ENCODE results near the gene PTPRU. TPM values are rescaled to one million over a fixed set of nuclear protein-coding genes. Genes with fewer than 3 reads are reported as not detected.

The PTPRU gene
- total and polyA plus RNA-seq, 9 donors: 8.0 to 14.6 (median 12.0) TPM

DNA sequence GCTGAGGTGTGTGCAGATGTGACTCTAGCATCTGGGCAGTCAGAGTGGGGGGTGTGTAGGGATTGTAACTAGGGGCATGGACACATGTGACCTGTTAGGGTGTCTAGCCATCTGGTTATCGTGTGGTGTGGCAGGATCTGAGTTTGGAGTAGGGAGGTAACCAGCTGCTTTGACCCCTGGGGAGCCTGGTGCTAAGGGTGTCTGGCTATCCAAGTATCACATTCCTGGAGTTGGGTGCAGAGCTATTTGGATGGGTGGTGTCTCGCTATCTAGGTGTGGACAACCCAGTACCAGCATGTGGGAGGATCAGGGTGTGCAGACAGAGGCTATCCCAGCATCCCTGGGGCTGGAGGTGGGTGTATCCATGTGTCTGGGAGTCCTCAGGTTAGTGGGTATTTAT lies 4.7 kb downstream of the PTPRU start:
- Histone ChIP-seq H3K36me3 (ENCODE audit: control insufficient read depth, insufficient read depth, low read length) (no peaks in the 10 kb centered on the region), H3K9me3 (replicated peaks; ENCODE audit: control insufficient read depth, low read depth, low read length) (no peaks in the 10 kb centered on the region), H3K4me1 (ENCODE audit: control insufficient read depth, insufficient read depth, low read length) (peaks cover 28% of the 10 kb centered on the region), H3K27me3 (ENCODE audit: control insufficient read depth, insufficient read depth, low read length) (peaks cover 36% of the 10 kb centered on the region), H3K27ac (ENCODE audit: low read length) (no peak overlapping the region), H3K4me3 (ENCODE audit: low read length) (no peak overlapping the region)
- DNase-seq: no peak
- WGBS (ENCODE audit: insufficient coverage): 75% methylated on average over 2 of the region's 2 CpGs

DNA sequence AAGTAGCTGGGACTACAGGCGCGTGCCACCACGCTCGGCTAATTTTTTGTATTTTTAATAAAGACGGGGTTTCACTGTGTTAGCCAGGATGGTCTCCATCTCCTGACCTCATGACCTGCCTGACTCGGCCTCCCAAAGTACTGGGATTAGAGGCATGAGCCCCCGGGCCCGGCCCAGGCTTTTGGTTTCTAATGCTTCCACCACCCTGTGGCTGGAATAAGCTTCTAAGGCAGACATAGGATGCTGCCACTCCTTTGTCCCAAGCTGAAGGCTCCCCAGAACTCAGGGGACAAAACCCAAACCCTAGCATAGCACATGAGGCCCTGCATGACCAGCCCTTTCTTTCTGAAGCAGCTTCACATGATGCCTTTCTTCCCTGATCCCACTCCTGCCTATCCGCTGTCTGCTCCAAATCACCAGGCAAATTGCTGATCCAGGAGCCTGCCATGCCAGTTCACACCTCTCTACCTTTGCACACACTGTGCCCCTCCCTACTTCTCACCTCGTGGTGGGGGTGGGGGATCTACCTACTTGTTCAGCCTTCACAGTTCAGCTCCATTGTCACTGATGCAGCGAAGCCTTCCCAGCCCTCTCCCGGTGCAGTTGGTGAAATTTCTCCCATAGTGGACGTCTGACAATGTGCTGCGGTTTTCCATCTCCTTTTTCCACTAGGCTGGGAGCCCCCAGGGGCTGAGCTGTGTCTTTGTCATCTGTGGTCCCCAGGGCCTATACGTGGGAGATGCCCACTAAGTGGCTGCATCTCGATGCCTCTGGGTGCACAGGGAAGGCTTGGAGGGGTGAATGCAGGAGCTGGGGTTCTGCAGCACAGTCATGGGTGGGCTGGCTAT lies 6.9 kb downstream of the PTPRU start:
- Histone ChIP-seq H3K27ac (ENCODE audit: low read length) (no peak overlapping the region), H3K36me3 (ENCODE audit: control insufficient read depth, insufficient read depth, low read length) (no peaks in the 10 kb centered on the region), H3K27me3 (ENCODE audit: control insufficient read depth, insufficient read depth, low read length) (peaks cover 22% of the 10 kb centered on the region), H3K9me3 (replicated peaks; ENCODE audit: control insufficient read depth, low read depth, low read length) (no peaks in the 10 kb centered on the region), H3K4me3 (ENCODE audit: low read length) (no peak overlapping the region), H3K4me1 (ENCODE audit: control insufficient read depth, insufficient read depth, low read length) (peaks cover 14% of the 10 kb centered on the region)
- no peak for DNase-seq
- WGBS (ENCODE audit: insufficient coverage): 55% methylated on average over 8 of the region's 16 CpGs

DNA sequence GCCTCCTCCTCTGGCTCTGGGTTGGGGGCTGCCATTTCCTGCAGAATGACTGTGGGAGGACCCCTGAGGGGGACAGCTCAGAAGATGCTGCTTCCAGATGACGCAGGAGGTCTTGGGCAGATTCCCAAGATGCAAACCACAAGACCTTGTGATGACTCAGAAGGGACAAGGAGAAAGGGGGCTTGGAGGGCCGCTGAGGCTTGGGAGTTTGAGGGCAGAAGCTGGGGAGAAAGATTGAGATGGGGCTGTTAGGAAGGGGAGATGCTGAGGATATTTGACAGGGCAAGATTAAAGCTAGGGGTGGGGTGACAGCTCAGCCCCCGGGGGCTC lies 7.5 kb downstream of the PTPRU start:
- peaks cover 11% of the 10 kb centered on the region for H3K4me1 ChIP-seq (ENCODE audit: control insufficient read depth, insufficient read depth, low read length)
- H3K27me3 ChIP-seq (ENCODE audit: control insufficient read depth, insufficient read depth, low read length): peaks cover 17% of the 10 kb centered on the region
- H3K27ac ChIP-seq (ENCODE audit: low read length): no peak overlapping the region
- no peaks in the 10 kb centered on the region for H3K9me3 ChIP-seq (replicated peaks; ENCODE audit: control insufficient read depth, low read depth, low read length)
- no peak overlapping the region for H3K4me3 ChIP-seq (ENCODE audit: low read length)
- WGBS (ENCODE audit: insufficient coverage): 61% methylated on average over 3 of the region's 3 CpGs
- no peaks in the 10 kb centered on the region for H3K36me3 ChIP-seq (ENCODE audit: control insufficient read depth, insufficient read depth, low read length)
- DNase-seq: no peak

DNA sequence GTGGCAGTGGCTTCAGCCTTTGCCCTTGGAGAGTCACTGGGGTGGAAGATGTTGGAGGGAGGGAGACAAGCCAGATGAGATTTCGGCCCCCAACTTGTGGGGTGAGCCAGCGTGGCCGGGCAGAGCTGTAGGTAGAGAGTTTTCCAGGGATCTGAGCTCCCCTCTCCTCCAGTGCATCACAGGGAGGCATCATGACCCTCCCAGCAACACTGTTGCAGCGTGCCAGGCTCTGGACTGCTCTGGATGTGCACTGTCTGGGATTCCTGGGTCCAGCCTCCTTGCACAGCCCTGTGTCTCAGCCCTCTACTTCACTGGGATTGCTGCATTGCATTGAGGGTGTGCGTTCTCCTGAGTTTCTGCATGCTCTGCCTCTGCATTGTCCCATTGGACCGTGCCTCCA lies 8.9 kb downstream of the PTPRU start:
- no peak overlapping the region for H3K4me3 ChIP-seq (ENCODE audit: low read length)
- 61% methylated on average over 3 of the region's 6 CpGs for WGBS (ENCODE audit: insufficient coverage)
- peaks cover 3% of the 10 kb centered on the region for H3K27me3 ChIP-seq (ENCODE audit: control insufficient read depth, insufficient read depth, low read length)
- DNase-seq: no peak
- peaks cover 9% of the 10 kb centered on the region for H3K4me1 ChIP-seq (ENCODE audit: control insufficient read depth, insufficient read depth, low read length)
- H3K27ac ChIP-seq (ENCODE audit: low read length): no peak overlapping the region
- no peaks in the 10 kb centered on the region for H3K9me3 ChIP-seq (replicated peaks; ENCODE audit: control insufficient read depth, low read depth, low read length)
- no peaks in the 10 kb centered on the region for H3K36me3 ChIP-seq (ENCODE audit: control insufficient read depth, insufficient read depth, low read length)

DNA sequence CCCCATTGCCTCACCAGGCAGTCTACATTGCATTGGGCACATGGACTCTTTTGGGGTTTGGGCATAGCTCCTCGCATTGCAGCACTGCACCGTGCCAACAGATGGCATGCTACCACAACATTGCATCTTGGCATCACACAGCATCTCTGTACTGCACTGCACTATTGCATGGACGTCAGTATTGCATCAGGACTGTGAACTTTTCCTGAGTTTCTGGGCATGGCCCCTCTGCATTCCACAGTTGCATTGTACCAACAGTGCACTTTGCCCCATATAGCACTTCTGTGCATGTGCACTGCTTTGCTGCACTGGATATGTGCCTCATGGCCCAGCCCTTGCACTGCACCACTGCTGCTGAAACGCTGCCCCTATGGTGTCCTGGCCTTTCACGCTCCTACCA lies 9.6 kb downstream of the PTPRU start:
- no peak overlapping the region for H3K27ac ChIP-seq (ENCODE audit: low read length)
- 61% methylated on average over 5 of the region's 5 CpGs for WGBS (ENCODE audit: insufficient coverage)
- no peaks in the 10 kb centered on the region for H3K36me3 ChIP-seq (ENCODE audit: control insufficient read depth, insufficient read depth, low read length)
- no peak overlapping the region for H3K4me3 ChIP-seq (ENCODE audit: low read length)
- DNase-seq: peak; percentile 27
- H3K9me3 ChIP-seq (replicated peaks; ENCODE audit: control insufficient read depth, low read depth, low read length): no peaks in the 10 kb centered on the region
- peaks cover 4% of the 10 kb centered on the region for H3K4me1 ChIP-seq (ENCODE audit: control insufficient read depth, insufficient read depth, low read length)
- H3K27me3 ChIP-seq (ENCODE audit: control insufficient read depth, insufficient read depth, low read length): peaks cover 3% of the 10 kb centered on the region

DNA sequence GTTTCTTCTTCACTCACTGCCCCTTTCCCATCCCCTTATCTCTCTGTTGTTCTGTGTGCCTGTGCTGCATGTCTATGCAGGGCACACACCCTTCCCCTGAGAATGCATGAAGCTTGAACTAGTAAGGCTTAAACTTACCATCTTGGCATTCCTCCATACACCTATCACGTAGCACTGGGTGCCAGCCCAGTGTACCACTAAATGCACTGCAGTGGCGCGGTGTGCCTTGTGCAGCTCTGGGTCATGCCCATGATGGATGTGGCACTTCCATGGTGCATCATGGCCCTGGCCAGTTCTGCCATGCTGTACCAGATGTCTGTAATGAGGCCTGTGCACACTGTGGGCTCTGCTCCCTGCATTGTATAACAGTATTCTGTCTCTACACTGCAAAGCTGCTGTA lies 10.7 kb downstream of the PTPRU start:
- no peak overlapping the region for H3K27ac ChIP-seq (ENCODE audit: low read length)
- DNase-seq: no peak
- 62% methylated on average over 3 of the region's 3 CpGs for WGBS (ENCODE audit: insufficient coverage)
- H3K9me3 ChIP-seq (replicated peaks; ENCODE audit: control insufficient read depth, low read depth, low read length): no peaks in the 10 kb centered on the region
- H3K27me3 ChIP-seq (ENCODE audit: control insufficient read depth, insufficient read depth, low read length): peaks cover 2% of the 10 kb centered on the region
- H3K4me3 ChIP-seq (ENCODE audit: low read length): no peak overlapping the region
- no peaks in the 10 kb centered on the region for H3K36me3 ChIP-seq (ENCODE audit: control insufficient read depth, insufficient read depth, low read length)
- H3K4me1 ChIP-seq (ENCODE audit: control insufficient read depth, insufficient read depth, low read length): no peaks in the 10 kb centered on the region

DNA sequence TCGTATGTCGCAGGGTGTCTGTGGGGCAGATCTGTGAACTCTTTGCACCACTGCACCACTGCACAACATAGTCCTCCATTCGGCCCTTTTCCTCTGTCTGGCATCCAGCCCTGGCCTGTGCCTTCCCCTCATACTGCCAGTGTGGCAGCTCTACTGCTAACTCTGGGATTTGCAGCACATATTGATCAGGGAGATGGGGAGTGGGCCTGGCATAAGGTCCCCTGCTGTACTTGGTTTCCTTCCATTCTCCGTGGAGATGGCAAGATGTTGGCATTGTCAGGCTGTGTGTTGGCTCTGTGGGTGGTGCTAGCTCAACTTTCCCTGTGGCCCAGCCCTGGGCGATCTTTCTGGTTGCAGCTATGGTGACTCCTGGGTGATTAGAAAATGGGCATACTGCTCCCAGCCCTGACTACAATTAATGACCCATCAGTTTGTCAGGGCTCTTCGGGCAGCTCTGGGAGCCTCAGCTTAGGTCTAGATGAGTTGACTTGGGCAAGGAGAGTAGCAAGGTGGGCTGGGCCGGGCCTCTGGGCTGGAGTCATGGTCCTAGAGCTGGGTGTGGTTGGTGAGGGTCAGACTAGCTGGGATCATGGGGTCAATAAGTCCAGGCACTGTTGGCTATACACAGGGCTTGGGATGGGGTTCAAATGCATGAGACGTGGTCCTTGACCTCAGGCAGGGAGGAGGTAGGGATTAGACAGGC lies 11.4 kb downstream of the PTPRU start:
- no peak for DNase-seq
- no peaks in the 10 kb centered on the region for H3K4me1 ChIP-seq (ENCODE audit: control insufficient read depth, insufficient read depth, low read length)
- 90% methylated on average over 6 of the region's 8 CpGs for WGBS (ENCODE audit: insufficient coverage)

DNA sequence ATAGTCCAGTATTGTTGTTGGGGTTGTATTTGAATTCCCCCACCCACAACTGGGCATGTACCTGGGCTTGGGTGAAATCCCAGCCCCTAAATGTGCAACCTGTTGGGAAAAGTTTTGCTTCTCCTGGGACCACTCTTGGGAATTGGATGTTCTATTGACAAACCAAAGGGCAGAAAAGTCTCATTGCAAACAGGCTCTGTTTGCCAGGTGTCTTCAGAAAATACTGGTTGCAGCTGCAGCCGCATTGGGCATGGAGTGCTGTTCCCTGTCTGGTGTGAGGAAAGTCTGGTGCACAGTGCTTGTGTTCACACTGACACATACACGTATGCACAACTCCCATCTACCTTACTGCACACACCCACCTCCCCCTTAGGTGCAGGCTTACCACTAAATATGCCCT lies 12.1 kb downstream of the PTPRU start:
- Histone ChIP-seq H3K27ac (ENCODE audit: low read length) (no peak overlapping the region), H3K4me1 (ENCODE audit: control insufficient read depth, insufficient read depth, low read length) (no peaks in the 10 kb centered on the region), H3K27me3 (ENCODE audit: control insufficient read depth, insufficient read depth, low read length) (peaks cover 2% of the 10 kb centered on the region), H3K4me3 (ENCODE audit: low read length) (no peak overlapping the region), H3K9me3 (replicated peaks; ENCODE audit: control insufficient read depth, low read depth, low read length) (no peaks in the 10 kb centered on the region), H3K36me3 (ENCODE audit: control insufficient read depth, insufficient read depth, low read length) (no peaks in the 10 kb centered on the region)
- no peak for DNase-seq
- 63% methylated on average over 2 of the region's 2 CpGs for WGBS (ENCODE audit: insufficient coverage)

More for the DNA sequence above, 11.4 kb downstream of the PTPRU start:
- Histone ChIP-seq H3K27ac (ENCODE audit: low read length) (no peak overlapping the region), H3K9me3 (replicated peaks; ENCODE audit: control insufficient read depth, low read depth, low read length) (no peaks in the 10 kb centered on the region), H3K36me3 (ENCODE audit: control insufficient read depth, insufficient read depth, low read length) (no peaks in the 10 kb centered on the region), H3K4me3 (ENCODE audit: low read length) (no peak overlapping the region), H3K27me3 (ENCODE audit: control insufficient read depth, insufficient read depth, low read length) (peaks cover 2% of the 10 kb centered on the region)

DNA sequence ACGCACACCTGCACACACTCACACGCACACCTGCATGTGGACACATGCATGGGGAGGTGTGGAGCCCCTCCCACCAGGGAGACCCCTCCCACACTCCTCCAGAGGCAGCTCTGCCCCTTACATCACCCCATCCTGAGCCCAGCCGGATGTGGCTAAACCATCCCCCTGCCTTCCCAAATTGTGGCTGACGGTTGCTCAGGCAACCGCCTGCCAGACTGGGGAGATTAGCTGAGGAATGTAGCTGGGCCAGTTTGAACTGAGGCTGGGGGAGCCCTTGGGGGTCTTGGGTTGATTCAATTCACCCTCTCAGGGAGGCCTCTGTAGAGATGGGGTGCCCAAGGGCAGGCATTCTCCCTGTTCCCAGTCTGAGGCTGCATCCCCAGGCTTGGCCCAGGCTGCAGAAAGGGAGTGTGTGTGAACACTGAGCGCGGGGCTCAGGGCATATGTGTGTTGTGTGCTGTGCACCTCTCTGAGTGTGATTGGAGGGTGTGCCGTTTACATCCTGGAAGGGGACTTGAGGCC lies 12.9 kb downstream of the PTPRU start:
- Histone ChIP-seq H3K36me3 (ENCODE audit: control insufficient read depth, insufficient read depth, low read length) (no peaks in the 10 kb centered on the region), H3K4me1 (ENCODE audit: control insufficient read depth, insufficient read depth, low read length) (no peaks in the 10 kb centered on the region), H3K27ac (ENCODE audit: low read length) (no peak overlapping the region), H3K9me3 (replicated peaks; ENCODE audit: control insufficient read depth, low read depth, low read length) (no peaks in the 10 kb centered on the region), H3K4me3 (ENCODE audit: low read length) (no peak overlapping the region), H3K27me3 (ENCODE audit: control insufficient read depth, insufficient read depth, low read length) (peaks cover 2% of the 10 kb centered on the region)
- no peak for DNase-seq
- WGBS (ENCODE audit: insufficient coverage): 10% methylated on average over 2 of the region's 8 CpGs

DNA sequence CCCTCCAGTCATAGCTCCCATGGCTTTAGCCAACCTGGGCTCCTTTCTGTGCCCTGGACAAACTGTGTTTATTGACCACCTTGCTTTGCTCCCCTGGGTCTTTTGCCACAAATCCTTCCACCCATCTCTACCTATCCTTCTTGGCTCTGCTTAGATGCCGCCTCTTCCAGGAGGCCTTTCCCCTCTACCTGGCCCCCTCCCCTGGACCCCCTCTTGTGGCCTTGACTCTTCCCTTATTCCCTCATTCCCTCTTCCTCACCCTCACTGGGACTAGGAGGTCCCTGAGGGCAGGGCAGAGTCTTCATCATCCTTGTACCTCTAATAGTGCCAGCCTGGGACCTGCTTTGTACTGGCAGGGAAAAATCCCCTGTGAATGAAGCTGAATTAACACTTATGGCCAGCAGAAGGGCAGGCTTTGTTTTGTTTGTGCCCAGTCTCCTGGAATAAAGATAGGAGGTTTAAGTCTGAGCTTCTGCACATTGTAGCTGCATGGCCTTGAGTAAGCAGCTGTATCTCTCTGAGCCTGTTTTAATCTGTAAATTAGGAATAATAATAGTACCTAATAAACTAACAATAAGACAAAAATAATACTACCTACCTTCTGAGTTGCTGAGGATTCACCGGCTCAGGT lies 13.7 kb downstream of the PTPRU start:
- Histone ChIP-seq H3K36me3 (ENCODE audit: control insufficient read depth, insufficient read depth, low read length) (no peaks in the 10 kb centered on the region), H3K9me3 (replicated peaks; ENCODE audit: control insufficient read depth, low read depth, low read length) (no peaks in the 10 kb centered on the region), H3K27me3 (ENCODE audit: control insufficient read depth, insufficient read depth, low read length) (peaks cover 2% of the 10 kb centered on the region), H3K4me3 (ENCODE audit: low read length) (no peak overlapping the region), H3K27ac (ENCODE audit: low read length) (no peak overlapping the region), H3K4me1 (ENCODE audit: control insufficient read depth, insufficient read depth, low read length) (no peaks in the 10 kb centered on the region)
- 100% methylated on average over 1 of the region's 2 CpGs for WGBS (ENCODE audit: insufficient coverage)
- no peak for DNase-seq
